GM12878 (cell line): Measurements from ENCODE around the gene PPP2R5A.

ENCODE experiments used
- ATF2 ChIP-seq: IDR thresholded peaks from 2 replicates; pipeline ENCODE4 v1.6.1; 2012; ENCODE audit warnings: low read length, inconsistent platforms
- CHD2 ChIP-seq: IDR thresholded peaks from 2 replicates; pipeline ENCODE4 v1.6.1; 2011; ENCODE audit warnings: low read depth, low read length, improper control_type of control experiment, borderline replicate concordance
- CREB1 ChIP-seq: IDR thresholded peaks from 2 replicates; pipeline ENCODE4 v1.6.1; 2012; ENCODE audit warnings: low read depth, mild to moderate bottlenecking, inconsistent platforms
- EZH2 ChIP-seq: IDR thresholded peaks from 2 replicates; pipeline ENCODE4 v1.6.1; 2012; ENCODE audit warnings: low read depth, mild to moderate bottlenecking, control low read depth, inconsistent platforms, low read length, borderline replicate concordance; ENCODE audit not compliant: control insufficient read depth
- JUND ChIP-seq: IDR thresholded peaks from 2 replicates; pipeline ENCODE4 v1.6.1; 2012; ENCODE audit warnings: low read depth, mild to moderate bottlenecking, low read length, improper control_type of control experiment, moderate library complexity
- POLR2AphosphoS5 ChIP-seq: IDR thresholded peaks from 2 replicates; pipeline ENCODE4 v1.6.1; 2011; ENCODE audit warnings: mild to moderate bottlenecking, low read length, inconsistent platforms
- REST ChIP-seq: IDR thresholded peaks from 2 replicates; pipeline ENCODE4 v1.6.1; 2012; ENCODE audit warnings: mild to moderate bottlenecking, low read depth, low read length
- SMAD1 ChIP-seq: fragments of 450-650 bp; IDR thresholded peaks from 2 replicates; pipeline ENCODE4 v1.6.1; 2018; ENCODE audit warnings: mild to moderate bottlenecking, low read depth; ENCODE audit not compliant: partially characterized antibody
- SP1 ChIP-seq: IDR thresholded peaks from one replicate; pipeline ENCODE4 v1.6.1; 2011; ENCODE audit warnings: low read depth, low read length
- STAT1 ChIP-seq: fragments of 450-650 bp; conservative IDR thresholded peaks from 2 replicates; pipeline ENCODE4 v1.6.1; 2014; ENCODE audit warnings: antibody characterized with exemption, mild to moderate bottlenecking
- TF ChIP-seq, protein P1 (sequence below), 3 experiments: IDR thresholded peaks in 2 of 3; conservative IDR thresholded peaks in 1 of 3; 2 replicates each; pipeline ENCODE4 v1.5.1; 2011; ENCODE audit warnings: low read depth in 3 of 3, low read length in 3 of 3, mild to moderate bottlenecking in 3 of 3, control low read depth in 2 of 3, moderate library complexity in 2 of 3, inconsistent platforms in 1 of 3, mixed read lengths in 1 of 3; ENCODE audit not compliant: control insufficient read depth in 2 of 3, insufficient read depth in 1 of 3; ENCODE audit errors: extremely low read depth in 1 of 3
- TF ChIP-seq, protein P2 (sequence below): IDR thresholded peaks from 2 replicates; pipeline ENCODE4 v1.6.1; 2011; ENCODE audit warnings: low read depth, mild to moderate bottlenecking, low read length, moderate library complexity, borderline replicate concordance; ENCODE audit errors: extremely low read depth
- TF ChIP-seq, protein P3 (sequence below): IDR thresholded peaks from 2 replicates; pipeline ENCODE4 v1.6.1; 2011; ENCODE audit warnings: borderline replicate concordance, low read depth, mild to moderate bottlenecking, moderate library complexity, mixed read lengths, low read length; ENCODE audit not compliant: insufficient read depth; ENCODE audit errors: extremely low read length

GRCh38 chr1:212396638-212397037 lies 111.4 kb downstream of the PPP2R5A start:
- TF ChIP-seq POLR2AphosphoS5 (no peak), SP1 (no peak), JUND (no peak), EZH2 (no peak), SMAD1 (no peak), REST (no peak), CREB1 (no peak), STAT1 (no peak), ATF2 (no peak), CHD2 (no peak)
- TF ChIP-seq, protein P1, sequence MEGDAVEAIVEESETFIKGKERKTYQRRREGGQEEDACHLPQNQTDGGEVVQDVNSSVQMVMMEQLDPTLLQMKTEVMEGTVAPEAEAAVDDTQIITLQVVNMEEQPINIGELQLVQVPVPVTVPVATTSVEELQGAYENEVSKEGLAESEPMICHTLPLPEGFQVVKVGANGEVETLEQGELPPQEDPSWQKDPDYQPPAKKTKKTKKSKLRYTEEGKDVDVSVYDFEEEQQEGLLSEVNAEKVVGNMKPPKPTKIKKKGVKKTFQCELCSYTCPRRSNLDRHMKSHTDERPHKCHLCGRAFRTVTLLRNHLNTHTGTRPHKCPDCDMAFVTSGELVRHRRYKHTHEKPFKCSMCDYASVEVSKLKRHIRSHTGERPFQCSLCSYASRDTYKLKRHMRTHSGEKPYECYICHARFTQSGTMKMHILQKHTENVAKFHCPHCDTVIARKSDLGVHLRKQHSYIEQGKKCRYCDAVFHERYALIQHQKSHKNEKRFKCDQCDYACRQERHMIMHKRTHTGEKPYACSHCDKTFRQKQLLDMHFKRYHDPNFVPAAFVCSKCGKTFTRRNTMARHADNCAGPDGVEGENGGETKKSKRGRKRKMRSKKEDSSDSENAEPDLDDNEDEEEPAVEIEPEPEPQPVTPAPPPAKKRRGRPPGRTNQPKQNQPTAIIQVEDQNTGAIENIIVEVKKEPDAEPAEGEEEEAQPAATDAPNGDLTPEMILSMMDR (IDR thresholded peaks at IDR 0.05 in 2 of 3, conservative IDR thresholded peaks at IDR 0.05 in 1 of 3; ENCODE audit: control insufficient read depth in 2 of 3, extremely low read depth in 1 of 3, insufficient read depth in 1 of 3, low read depth in 3 of 3, low read length in 3 of 3): no peak
- TF ChIP-seq, protein P2, sequence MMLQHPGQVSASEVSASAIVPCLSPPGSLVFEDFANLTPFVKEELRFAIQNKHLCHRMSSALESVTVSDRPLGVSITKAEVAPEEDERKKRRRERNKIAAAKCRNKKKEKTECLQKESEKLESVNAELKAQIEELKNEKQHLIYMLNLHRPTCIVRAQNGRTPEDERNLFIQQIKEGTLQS: no peak
- TF ChIP-seq, protein P3, sequence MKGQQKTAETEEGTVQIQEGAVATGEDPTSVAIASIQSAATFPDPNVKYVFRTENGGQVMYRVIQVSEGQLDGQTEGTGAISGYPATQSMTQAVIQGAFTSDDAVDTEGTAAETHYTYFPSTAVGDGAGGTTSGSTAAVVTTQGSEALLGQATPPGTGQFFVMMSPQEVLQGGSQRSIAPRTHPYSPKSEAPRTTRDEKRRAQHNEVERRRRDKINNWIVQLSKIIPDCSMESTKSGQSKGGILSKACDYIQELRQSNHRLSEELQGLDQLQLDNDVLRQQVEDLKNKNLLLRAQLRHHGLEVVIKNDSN: no peak
